NCI-H748 (cell line): Measurements from ENCODE around the gene TMEM184A.
"Not testable (repeated sequence)": the region's sequence is repeated elsewhere in the genome, so short reads cannot be mapped to it uniquely, and the experiment has no call there.

Experiments used
- DNase-seq: peaks from one replicate; lab custom pipeline; 2025; ENCODE audit not compliant: unreplicated experiment; lab: John Stamatoyannopoulos, UW

TMEM184A gene

GRCh38 chr7:1529383-1530116 is 26.5 kb downstream of the TMEM184A start:
- DNase-seq: no peak

GRCh38 chr7:1526271-1526754 is 29.7 kb downstream of the TMEM184A start:
- DNase-seq: no peak

- DNase-seq: no peak
These were observed 30.6 kb downstream of the TMEM184A start for GRCh38 chr7:1525409-1525808.

GRCh38 chr7:1523844-1524243 is 32.2 kb downstream of the TMEM184A start:
- no peak for DNase-seq

GRCh38 chr7:1523208-1523607 is 32.8 kb downstream of the TMEM184A start:
- no peak for DNase-seq

GRCh38 chr7:1521456-1521855 is 34.5 kb downstream of the TMEM184A start:
- DNase-seq: no peak

- no peak for DNase-seq
These were observed 35.3 kb downstream of the TMEM184A start for GRCh38 chr7:1520539-1521234.

DNA sequence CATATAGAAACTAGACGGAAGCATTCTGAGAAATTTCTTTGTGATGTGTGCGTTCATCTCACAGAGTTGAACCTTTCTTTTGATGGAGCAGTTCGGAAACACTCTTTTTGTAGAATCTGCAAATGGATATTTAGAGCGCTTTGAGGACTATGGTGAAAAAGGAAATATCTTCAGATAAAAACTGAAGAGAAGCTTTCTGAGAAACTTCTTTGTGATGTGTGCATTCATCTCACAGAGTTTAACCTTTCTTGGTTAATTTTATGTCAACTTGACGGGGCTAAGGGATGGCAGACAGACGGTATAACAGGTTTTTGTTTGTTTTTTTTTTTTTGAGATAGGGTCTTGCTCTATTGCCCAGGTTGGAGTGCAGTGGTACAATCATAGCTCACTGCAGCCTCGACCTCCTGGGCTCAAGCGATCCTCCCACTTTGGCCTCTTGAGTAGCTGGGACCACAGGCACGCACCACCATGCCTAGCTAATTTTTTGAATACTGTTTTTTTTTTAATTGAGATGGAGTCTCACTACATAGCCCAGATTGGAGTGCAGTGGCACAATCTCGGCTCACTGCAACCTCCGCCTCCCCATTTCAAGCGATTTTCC is 36.6 kb downstream of the TMEM184A start:
- not testable (repeated sequence) for DNase-seq

- DNase-seq: no peak
These were observed 39.3 kb downstream of the TMEM184A start for GRCh38 chr7:1516586-1517251.

DNA sequence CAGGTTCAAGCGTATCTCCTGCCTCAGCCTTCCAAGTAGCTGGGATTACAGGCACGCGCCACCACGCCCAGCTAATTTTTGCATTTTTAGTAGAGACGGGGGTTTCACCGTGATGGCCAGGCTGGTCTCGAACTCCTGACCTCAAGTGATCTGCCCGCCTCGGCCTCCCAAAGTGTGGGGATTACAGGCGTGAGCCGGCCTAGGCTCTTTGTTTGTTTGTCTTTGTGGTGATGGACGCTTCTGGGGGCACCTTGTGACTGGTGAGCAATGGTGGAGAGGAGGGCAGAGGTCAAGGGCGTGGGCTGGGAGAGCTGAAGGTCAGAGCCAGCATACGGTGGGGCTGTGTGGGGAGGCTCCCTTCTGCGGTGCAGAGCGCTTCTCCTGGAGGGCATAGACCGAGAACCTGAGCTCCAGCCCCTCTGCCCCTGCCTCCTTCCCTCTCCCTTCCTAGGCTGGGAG is 40.5 kb downstream of the TMEM184A start:
- not testable (repeated sequence) for DNase-seq

- no peak for DNase-seq
These were observed 41.0 kb downstream of the TMEM184A start for GRCh38 chr7:1514995-1515401.

DNA sequence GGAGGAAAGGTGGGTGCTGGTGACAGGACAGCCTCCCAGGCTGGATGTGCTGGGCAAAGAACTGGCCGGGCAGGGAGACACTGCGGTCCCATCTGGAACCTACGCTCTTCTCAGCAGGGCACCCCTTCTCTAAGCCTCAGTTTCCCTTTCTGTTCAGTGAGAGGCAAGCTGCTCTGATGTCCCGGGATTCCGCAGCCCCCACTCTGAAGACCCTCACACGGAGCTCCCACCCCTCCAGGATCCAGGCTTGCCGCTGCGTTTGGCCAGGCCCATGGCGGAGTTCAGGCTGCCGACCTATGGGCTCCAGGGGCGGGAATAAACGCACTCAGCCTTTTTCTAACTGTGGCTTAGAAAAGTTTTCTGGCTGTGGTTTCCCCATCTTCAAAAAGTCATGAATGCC is 41.6 kb downstream of the TMEM184A start:
- no peak for DNase-seq

- DNase-seq: no peak
These were observed 42.3 kb downstream of the TMEM184A start for GRCh38 chr7:1513657-1514095.

DNA sequence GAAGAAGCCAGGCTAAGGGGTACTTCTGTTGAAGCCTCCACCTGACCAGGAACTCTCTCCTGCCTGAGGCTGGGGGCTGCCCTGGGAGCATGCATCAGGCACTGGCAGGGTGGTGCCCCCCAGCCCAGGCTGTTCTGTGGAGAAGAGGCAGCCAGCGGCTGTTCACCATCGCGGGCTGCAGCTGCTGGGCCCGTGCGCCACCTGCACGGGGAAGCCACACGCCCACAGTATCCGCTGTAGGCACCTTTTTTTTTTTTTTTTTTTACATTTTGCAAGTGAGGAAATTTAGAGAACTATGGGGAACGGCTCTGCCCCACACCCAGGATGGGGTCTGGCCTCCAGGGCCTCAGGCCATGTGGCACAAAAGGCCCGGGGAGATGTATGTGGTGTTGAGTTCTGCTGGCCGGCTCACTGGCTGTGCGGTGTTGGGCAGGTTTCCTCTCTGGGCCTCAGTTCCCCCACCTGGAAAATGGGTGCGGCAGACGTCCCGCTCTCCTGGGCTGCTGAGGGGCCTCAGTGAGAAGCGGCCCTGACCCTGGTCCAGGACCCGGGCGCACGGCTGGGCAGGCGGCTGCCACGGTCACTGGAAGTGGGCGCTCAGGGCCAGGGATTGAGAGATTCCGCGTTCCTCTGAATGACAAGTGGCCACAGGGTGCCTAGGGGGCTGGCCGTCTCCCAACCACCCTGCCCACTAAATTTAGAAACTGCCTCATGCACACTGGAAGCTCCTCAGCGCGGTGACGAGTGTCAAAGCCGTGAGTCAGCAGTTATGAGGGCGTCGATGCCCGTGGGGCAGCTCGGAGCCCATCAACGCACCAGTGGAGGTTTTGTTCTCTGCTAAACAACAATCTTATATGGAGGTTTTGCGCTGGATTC is 43.0 kb downstream of the TMEM184A start:
- DNase-seq: no peak

DNA sequence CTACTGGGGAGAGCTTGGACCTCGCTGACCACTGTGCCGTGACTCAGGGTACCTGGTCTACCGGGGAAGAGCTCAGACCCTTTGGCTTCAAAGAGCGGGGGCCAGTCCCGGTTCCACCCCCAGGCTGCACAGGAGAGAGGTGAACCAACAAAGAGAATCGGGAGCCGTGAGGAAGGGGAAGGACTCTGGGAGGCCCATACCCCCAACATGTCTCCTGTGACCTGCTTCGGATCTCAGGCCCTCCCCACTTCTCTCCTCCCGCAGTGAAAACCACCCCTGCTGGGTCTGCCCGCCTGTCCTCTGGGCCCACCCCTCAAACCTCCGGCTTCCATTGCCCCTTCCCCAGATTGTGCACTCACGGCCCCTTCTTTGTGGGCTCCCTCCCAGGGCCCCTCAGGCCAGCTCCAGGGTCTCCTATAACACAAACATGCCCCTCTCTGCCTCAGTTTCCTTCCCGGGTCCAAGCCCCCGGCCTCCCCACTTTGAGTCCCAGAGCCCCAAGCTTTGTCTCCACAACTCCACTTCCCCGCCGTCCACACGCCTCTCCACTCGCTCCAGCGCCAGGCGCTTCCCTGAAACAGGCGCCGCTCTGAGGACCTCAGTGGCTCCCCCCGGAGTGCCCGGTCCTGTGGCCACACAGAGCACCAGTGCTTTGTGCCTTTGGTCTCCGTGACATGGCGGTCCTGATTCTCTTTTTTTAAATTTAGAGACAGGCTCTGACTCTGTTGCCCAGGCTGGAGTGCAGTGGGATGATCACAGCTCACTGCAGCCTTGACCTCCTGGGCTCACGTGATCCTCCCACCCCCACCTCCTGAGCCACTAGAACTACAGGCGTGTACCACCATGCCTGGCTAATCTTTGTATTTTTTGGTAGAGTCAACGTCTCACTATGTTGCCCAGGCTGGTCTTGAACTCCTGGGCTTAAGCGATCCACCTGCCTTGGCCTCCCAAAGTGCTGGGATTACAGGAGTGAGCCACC is 44.3 kb downstream of the TMEM184A start:
- DNase-seq: no peak

GRCh38 chr7:1510780-1511154 is 45.2 kb downstream of the TMEM184A start:
- no peak for DNase-seq

DNA sequence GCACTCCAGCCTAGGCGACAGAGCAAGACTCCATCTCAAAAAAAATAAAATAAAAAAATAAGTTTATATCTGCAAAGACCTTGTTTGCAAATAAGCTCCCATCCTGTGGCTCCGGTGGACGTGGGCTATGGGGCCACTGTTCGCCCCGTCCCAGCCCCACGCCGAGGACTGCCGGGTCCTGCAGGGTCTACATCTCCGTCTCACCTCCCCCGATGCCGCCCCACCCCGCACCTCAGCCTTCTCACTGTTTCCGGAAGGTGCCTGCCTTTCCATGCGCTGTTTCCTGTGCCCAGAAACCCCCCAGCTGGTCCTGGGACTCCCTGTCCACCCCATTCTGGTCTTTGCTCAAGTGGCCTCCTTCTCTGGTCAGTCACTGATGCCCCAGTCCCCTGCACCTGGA is 46.8 kb downstream of the TMEM184A start:
- no peak for DNase-seq

GRCh38 chr7:1508277-1508758 is 47.7 kb downstream of the TMEM184A start:
- no peak for DNase-seq
